DOHH2 (cell line): ENCODE measurements around the gene MC2R.

Experiments used
- EZH2phosphoT487 ChIP-seq: fragments of 200-600 bp; sonication (generic); IDR thresholded peaks from 2 replicates; pipeline ENCODE4 v1.6.1; 2017; ENCODE audit warnings: borderline replicate concordance, mild to moderate bottlenecking, antibody characterized with exemption, low read length, moderate library complexity, mixed read lengths
- TF ChIP-seq, protein P1 (sequence below): fragments of 200-600 bp; sonication (generic); IDR thresholded peaks from one replicate; pipeline ENCODE4 v1.5.1; 2014; ENCODE audit warnings: antibody characterized with exemption, mild to moderate bottlenecking, low read depth, low read length; ENCODE audit not compliant: poor library complexity, severe bottlenecking

DNA sequence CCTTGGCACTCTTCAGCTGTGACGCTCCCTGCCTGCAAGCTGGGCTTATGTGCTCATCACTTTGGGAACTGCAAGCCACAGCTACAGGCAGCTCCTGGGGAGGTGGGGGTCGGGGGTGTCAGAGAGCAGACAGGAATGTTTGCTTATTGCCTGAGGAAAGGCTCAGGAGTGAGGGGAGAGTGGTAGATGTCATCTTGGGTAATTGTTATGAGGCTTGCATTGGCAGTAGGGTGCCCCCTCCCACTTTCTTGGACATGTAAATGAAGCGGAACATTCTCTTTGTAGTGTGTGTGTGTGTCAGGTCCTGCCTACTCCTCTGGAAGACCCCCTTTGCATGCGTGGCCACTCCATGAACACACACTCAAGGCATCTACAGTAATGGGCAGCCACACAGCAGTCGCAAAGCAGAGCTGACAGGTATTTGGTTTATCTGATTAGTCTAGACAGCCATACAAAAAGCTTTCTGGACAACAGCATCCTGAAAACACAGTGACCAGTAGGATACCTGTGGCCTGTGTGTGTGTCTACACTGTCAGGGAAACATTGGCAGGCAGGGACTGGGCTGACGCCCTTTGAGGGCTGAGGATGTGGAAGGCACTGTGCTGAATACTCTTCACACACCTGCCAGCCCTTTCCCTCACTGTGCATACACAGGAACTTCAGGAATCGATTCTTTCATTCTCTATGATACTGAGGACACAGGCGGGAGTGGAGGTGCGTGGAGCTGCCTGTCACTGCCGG, 17.1 kb upstream of the MC2R start:
- TF ChIP-seq, protein P1, sequence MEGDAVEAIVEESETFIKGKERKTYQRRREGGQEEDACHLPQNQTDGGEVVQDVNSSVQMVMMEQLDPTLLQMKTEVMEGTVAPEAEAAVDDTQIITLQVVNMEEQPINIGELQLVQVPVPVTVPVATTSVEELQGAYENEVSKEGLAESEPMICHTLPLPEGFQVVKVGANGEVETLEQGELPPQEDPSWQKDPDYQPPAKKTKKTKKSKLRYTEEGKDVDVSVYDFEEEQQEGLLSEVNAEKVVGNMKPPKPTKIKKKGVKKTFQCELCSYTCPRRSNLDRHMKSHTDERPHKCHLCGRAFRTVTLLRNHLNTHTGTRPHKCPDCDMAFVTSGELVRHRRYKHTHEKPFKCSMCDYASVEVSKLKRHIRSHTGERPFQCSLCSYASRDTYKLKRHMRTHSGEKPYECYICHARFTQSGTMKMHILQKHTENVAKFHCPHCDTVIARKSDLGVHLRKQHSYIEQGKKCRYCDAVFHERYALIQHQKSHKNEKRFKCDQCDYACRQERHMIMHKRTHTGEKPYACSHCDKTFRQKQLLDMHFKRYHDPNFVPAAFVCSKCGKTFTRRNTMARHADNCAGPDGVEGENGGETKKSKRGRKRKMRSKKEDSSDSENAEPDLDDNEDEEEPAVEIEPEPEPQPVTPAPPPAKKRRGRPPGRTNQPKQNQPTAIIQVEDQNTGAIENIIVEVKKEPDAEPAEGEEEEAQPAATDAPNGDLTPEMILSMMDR: no peak
- no peak for TF ChIP-seq EZH2phosphoT487
